GM13977 (cell line): ENCODE results near the gene FUZ.

Experiments used
- DNase-seq: peaks from one replicate; pipeline ENCODE4 v3.0.0; 2012; ENCODE audit warnings: low spot score
- CTCF ChIP-seq: IDR thresholded peaks from 2 replicates; pipeline ENCODE4 v1.5.1; 2012; ENCODE audit warnings: mild to moderate bottlenecking, control low read depth; ENCODE audit not compliant: insufficient read depth; ENCODE audit errors: extremely low read depth, missing control alignments
- in situ Hi-C: fragments of 300-500 bp; cut with MboI; formaldehyde crosslinking; loops from one replicate; pipeline ENCODE4 v1.12.0; 2022; ENCODE audit warnings: low sequenced_read_pairs, low pct_unique_long_range_greater_than_20kb, mixed read lengths, inconsistent platforms; ENCODE audit not compliant: unreplicated experiment

Gene FUZ

GRCh38 chr19:49812997-49813861, at the start of gene FUZ:
FUZ (minus strand) TSS chr19:49813292; CDS start chr19:49813106, 186 bp downstream.
- peak; percentile 94 for DNase-seq
- in situ Hi-C loops: no loop called here
- TF ChIP-seq CTCF: no peak

GRCh38 chr19:49862391-49863253, 49.5 kb upstream of the FUZ start:
- in situ Hi-C loops: no loop called here
- no peak for DNase-seq
- TF ChIP-seq CTCF: peak; percentile 27

- no peak for DNase-seq
These were observed 48.7 kb upstream of the FUZ start for GRCh38 chr19:49861541-49862378.

GRCh38 chr19:49861107-49861506, 48.0 kb upstream of the FUZ start:
- DNase-seq: no peak
- in situ Hi-C loops: no loop called here
- no peak for TF ChIP-seq CTCF

More at GRCh38 chr19:49861541-49862378, 48.7 kb upstream of the FUZ start:
- no peak for TF ChIP-seq CTCF
- in situ Hi-C loops: no loop called here

- DNase-seq: no peak
- in situ Hi-C loops: no loop called here
- TF ChIP-seq CTCF: no peak
These were observed 47.4 kb upstream of the FUZ start for GRCh38 chr19:49860336-49861102.
